GM19099 (cell line): Measurements from ENCODE around the gene SRPX.

Source experiments
- POLR2A ChIP-seq: IDR thresholded peaks from 3 replicates; pipeline ENCODE4 v1.6.1; 2011; ENCODE audit warnings: low read depth; ENCODE audit not compliant: insufficient read length; ENCODE audit errors: extremely low read depth

Gene SRPX

GRCh38 chrX:38117485-38117884 is 103.2 kb downstream of the SRPX start:
- no peak for TF ChIP-seq POLR2A

GRCh38 chrX:38116706-38117105 is 104.0 kb downstream of the SRPX start:
- TF ChIP-seq POLR2A = no peak

GRCh38 chrX:38112566-38112965 is 108.1 kb downstream of the SRPX start:
- TF ChIP-seq POLR2A = no peak

GRCh38 chrX:38111196-38111595 is 109.5 kb downstream of the SRPX start:
- no peak for TF ChIP-seq POLR2A

- no peak for TF ChIP-seq POLR2A
These were observed 110.4 kb downstream of the SRPX start for GRCh38 chrX:38110231-38110630.

GRCh38 chrX:38109042-38109898 is 111.4 kb downstream of the SRPX start:
- TF ChIP-seq POLR2A = no peak

GRCh38 chrX:38108364-38108763 is 112.3 kb downstream of the SRPX start:
- TF ChIP-seq POLR2A = no peak

- no peak for TF ChIP-seq POLR2A
These were observed 113.5 kb downstream of the SRPX start for GRCh38 chrX:38106991-38107655.

GRCh38 chrX:38105216-38105725 is 115.4 kb downstream of the SRPX start:
- no peak for TF ChIP-seq POLR2A

GRCh38 chrX:38103857-38104812 is 116.5 kb downstream of the SRPX start:
- TF ChIP-seq POLR2A = no peak

- TF ChIP-seq POLR2A = no peak
These were observed 117.8 kb downstream of the SRPX start for GRCh38 chrX:38102875-38103274.

GRCh38 chrX:38102240-38102639 is 118.4 kb downstream of the SRPX start:
- no peak for TF ChIP-seq POLR2A

- TF ChIP-seq POLR2A = no peak
These were observed 121.0 kb downstream of the SRPX start for GRCh38 chrX:38099688-38100087.
